Astrocyte (in vitro differentiated cells and primary cell): ENCODE results near the gene COPS6. TPM values are rescaled to one million over a fixed set of nuclear protein-coding genes. Genes with fewer than 3 reads are reported as not detected.

ENCODE experiments used
- DNase-seq: peaks from one replicate; pipeline ENCODE4 v3.0.0-alpha.2; 2010; ENCODE audit warnings: low read depth
- FAIRE-seq: peaks from 2 replicates; lab custom pipeline; 2011; peaks lifted over from hg19 to GRCh38; lab: Jason Lieb, UNC
- H2AFZ ChIP-seq: 2 replicates; pipeline ENCODE4 v1.6.0; 2012; ENCODE audit warnings: low read depth, low read length, inconsistent platforms
- H3K27ac ChIP-seq: 2 replicates; pipeline ENCODE4 v1.5.1; 2011; ENCODE audit warnings: low read depth, low read length, inconsistent platforms
- H3K27me3 ChIP-seq: 2 replicates; pipeline ENCODE4 v1.6.0; 2011; ENCODE audit warnings: low read length, inconsistent platforms; ENCODE audit not compliant: insufficient read depth
- H3K36me3 ChIP-seq: 2 replicates; pipeline ENCODE4 v1.5.1; 2011; ENCODE audit warnings: low read length, inconsistent platforms; ENCODE audit not compliant: insufficient read depth
- H3K4me1 ChIP-seq: 2 replicates; pipeline ENCODE4 v1.5.1; 2011; ENCODE audit warnings: low read length, inconsistent platforms; ENCODE audit not compliant: insufficient read depth
- H3K4me2 ChIP-seq: 2 replicates; pipeline ENCODE4 v1.6.0; 2012; ENCODE audit warnings: low read length, inconsistent platforms
- H3K4me3 ChIP-seq: 2 replicates; pipeline ENCODE4 v1.5.1; 2011; ENCODE audit warnings: low read depth, mild to moderate bottlenecking, low read length, inconsistent platforms; ENCODE audit not compliant: insufficient read depth
- H3K79me2 ChIP-seq: 2 replicates; pipeline ENCODE4 v1.6.0; 2012; ENCODE audit warnings: mild to moderate bottlenecking, low read length, inconsistent platforms; ENCODE audit not compliant: insufficient read depth
- H3K9ac ChIP-seq: 2 replicates; pipeline ENCODE4 v1.6.0; 2012; ENCODE audit warnings: mild to moderate bottlenecking, low read length, inconsistent platforms
- H3K9me3 ChIP-seq: 2 replicates; pipeline ENCODE4 v1.5.1; 2012; ENCODE audit warnings: low read depth, mild to moderate bottlenecking, low read length, inconsistent platforms; ENCODE audit not compliant: insufficient read depth
- H4K20me1 ChIP-seq: 2 replicates; pipeline ENCODE4 v1.6.0; 2012; ENCODE audit warnings: low read length, inconsistent platforms; ENCODE audit not compliant: insufficient read depth
- H3K27ac Mint-ChIP-seq: one replicate; pipeline ENCODE4 v1.8.0; 2021; ENCODE audit warnings: mild to moderate bottlenecking, mixed read lengths; ENCODE audit not compliant: unreplicated experiment
- H3K27me3 Mint-ChIP-seq: one replicate; pipeline ENCODE4 v1.8.0; 2021; ENCODE audit warnings: low read depth, mixed read lengths; ENCODE audit not compliant: unreplicated experiment
- H3K36me3 Mint-ChIP-seq: one replicate; pipeline ENCODE4 v1.8.0; 2021; ENCODE audit warnings: low read depth, mixed read lengths; ENCODE audit not compliant: unreplicated experiment
- H3K4me1 Mint-ChIP-seq: one replicate; pipeline ENCODE4 v1.8.0; 2021; ENCODE audit warnings: low read depth, mixed read lengths; ENCODE audit not compliant: unreplicated experiment
- H3K4me3 Mint-ChIP-seq: one replicate; pipeline ENCODE4 v1.8.0; 2021; ENCODE audit warnings: mild to moderate bottlenecking, moderate library complexity, mixed read lengths; ENCODE audit not compliant: unreplicated experiment
- H3K9me3 Mint-ChIP-seq: one replicate; pipeline ENCODE4 v1.8.0; 2021; ENCODE audit warnings: mild to moderate bottlenecking, mixed read lengths; ENCODE audit not compliant: unreplicated experiment
- CTCF ChIP-seq: IDR thresholded peaks from 2 replicates; pipeline ENCODE4 v1.5.1; 2011; ENCODE audit warnings: low read depth, mild to moderate bottlenecking, inconsistent platforms, low read length, moderate library complexity; ENCODE audit not compliant: insufficient read depth
- EZH2 ChIP-seq: IDR thresholded peaks from 2 replicates; pipeline ENCODE4 v1.6.1; 2012; ENCODE audit warnings: mild to moderate bottlenecking, low read length, inconsistent platforms; ENCODE audit not compliant: insufficient read depth
- total RNA-seq: library from RNA; stranded (reverse); gene quantifications from 2 replicates; pipeline ENCODE4 v1.2.1, GENCODE V29; 2021

Gene COPS6
- total RNA-seq, 1 donor from 2014 or later = 95.3 TPM

DNA sequence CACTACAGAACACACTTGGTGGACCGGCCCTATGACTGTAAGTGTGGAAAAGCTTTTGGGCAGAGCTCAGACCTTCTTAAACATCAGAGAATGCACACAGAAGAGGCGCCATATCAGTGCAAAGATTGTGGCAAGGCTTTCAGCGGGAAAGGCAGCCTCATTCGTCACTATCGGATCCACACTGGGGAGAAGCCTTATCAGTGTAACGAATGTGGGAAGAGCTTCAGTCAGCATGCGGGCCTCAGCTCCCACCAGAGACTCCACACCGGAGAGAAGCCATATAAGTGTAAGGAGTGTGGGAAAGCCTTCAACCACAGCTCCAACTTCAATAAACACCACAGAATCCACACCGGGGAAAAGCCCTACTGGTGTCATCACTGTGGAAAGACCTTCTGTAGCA, 24.6 kb upstream of the COPS6 start:
- no peaks in the 10 kb centered on the region for H3K27me3 Mint-ChIP-seq
- H3K27me3 ChIP-seq = no peaks in the 10 kb centered on the region
- H4K20me1 ChIP-seq = no peaks in the 10 kb centered on the region
- H3K9me3 ChIP-seq = peaks cover 12% of the 10 kb centered on the region
- no peak overlapping the region for H3K4me3 ChIP-seq
- no peak overlapping the region for H3K9ac ChIP-seq
- H3K36me3 ChIP-seq = peaks cover 20% of the 10 kb centered on the region
- no peaks in the 10 kb centered on the region for H3K4me1 Mint-ChIP-seq
- no peaks in the 10 kb centered on the region for H3K4me1 ChIP-seq
- H3K36me3 Mint-ChIP-seq = peaks cover 39% of the 10 kb centered on the region
- no peaks in the 10 kb centered on the region for H3K79me2 ChIP-seq
- peaks cover 2% of the 10 kb centered on the region for H3K9me3 Mint-ChIP-seq
- H3K27ac Mint-ChIP-seq = no peak overlapping the region
- H2AFZ ChIP-seq = no peak overlapping the region
- DNase-seq = no peak
- no peak for FAIRE-seq
- no peak overlapping the region for H3K4me2 ChIP-seq
- H3K4me3 Mint-ChIP-seq = no peak overlapping the region
- TF ChIP-seq EZH2 = no peak
- no peak for TF ChIP-seq CTCF
- H3K27ac ChIP-seq = no peak overlapping the region

- FAIRE-seq (no peak), DNase-seq (peak; percentile 64)
- Mint-ChIP-seq H3K9me3 (peaks cover 13% of the 10 kb centered on the region), H3K27me3 (no peaks in the 10 kb centered on the region), H3K4me1 (no peaks in the 10 kb centered on the region), H3K27ac (peak overlapping the region; percentile 58), H3K36me3 (peaks cover 45% of the 10 kb centered on the region), H3K4me3 (no peak overlapping the region)
- H4K20me1 ChIP-seq = peaks cover 4% of the 10 kb centered on the region
- no peak for TF ChIP-seq EZH2
- no peak for TF ChIP-seq CTCF
- no peak overlapping the region for H3K27ac ChIP-seq
- peaks cover 8% of the 10 kb centered on the region for H3K79me2 ChIP-seq
- H3K4me1 ChIP-seq = no peaks in the 10 kb centered on the region
- no peak overlapping the region for H3K9ac ChIP-seq
- H3K9me3 ChIP-seq = peaks cover 26% of the 10 kb centered on the region
- no peak overlapping the region for H3K4me3 ChIP-seq
- peaks cover 30% of the 10 kb centered on the region for H3K36me3 ChIP-seq
- H3K27me3 ChIP-seq = no peaks in the 10 kb centered on the region
- H3K4me2 ChIP-seq = no peak overlapping the region
- H2AFZ ChIP-seq = no peak overlapping the region
Observed at GRCh38 chr7:100065452-100066186, 23.1 kb upstream of the COPS6 start.

DNA sequence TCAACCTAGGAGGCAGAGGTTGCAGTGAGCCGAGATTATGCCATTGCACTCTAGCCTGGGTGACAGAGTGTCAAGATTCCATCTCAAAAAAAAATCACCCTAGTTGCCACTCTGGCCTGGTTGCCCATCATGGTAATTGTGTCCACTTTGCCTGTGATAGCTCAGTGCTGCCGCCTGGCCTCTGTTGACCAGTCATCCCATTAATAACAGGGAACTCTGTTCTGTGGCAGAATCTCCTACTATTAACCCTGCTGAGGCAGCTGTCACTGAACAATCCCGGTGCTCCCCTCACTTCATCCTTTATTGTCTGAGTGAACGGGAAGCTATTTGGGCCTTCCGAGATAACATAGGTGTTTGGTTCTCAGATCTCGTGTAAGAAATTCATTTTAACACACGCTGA, 21.8 kb upstream of the COPS6 start:
- peaks cover 17% of the 10 kb centered on the region for H3K79me2 ChIP-seq
- TF ChIP-seq EZH2 (no peak), CTCF (no peak)
- FAIRE-seq (no peak), DNase-seq (no peak)
- no peaks in the 10 kb centered on the region for H3K27me3 Mint-ChIP-seq
- no peaks in the 10 kb centered on the region for H3K27me3 ChIP-seq
- H3K36me3 ChIP-seq = peaks cover 44% of the 10 kb centered on the region
- no peak overlapping the region for H3K27ac ChIP-seq
- H3K4me2 ChIP-seq = no peak overlapping the region
- H3K36me3 Mint-ChIP-seq = peaks cover 49% of the 10 kb centered on the region
- H3K9me3 ChIP-seq = peaks cover 39% of the 10 kb centered on the region
- H3K4me3 ChIP-seq = no peak overlapping the region
- H3K4me1 ChIP-seq = no peaks in the 10 kb centered on the region
- H3K27ac Mint-ChIP-seq = no peak overlapping the region
- peaks cover 11% of the 10 kb centered on the region for H4K20me1 ChIP-seq
- no peak overlapping the region for H2AFZ ChIP-seq
- H3K4me3 Mint-ChIP-seq = no peak overlapping the region
- H3K9me3 Mint-ChIP-seq = peaks cover 26% of the 10 kb centered on the region
- no peaks in the 10 kb centered on the region for H3K4me1 Mint-ChIP-seq
- no peak overlapping the region for H3K9ac ChIP-seq
